ENCODE measurements around the gene KCNQ1OT1.

- TF ChIP-seq ZFP30 (CRISPR knock-in tag; IDR thresholded peaks at IDR 0.05) (no peak), ZFP3 (CRISPR knock-in tag; IDR thresholded peaks at IDR 0.05) (no peak), TOX (CRISPR knock-in tag; IDR thresholded peaks at IDR 0.05; ENCODE audit: borderline replicate concordance) (no peak), ARNTL (CRISPR knock-in tag; IDR thresholded peaks at IDR 0.05; ENCODE audit: borderline replicate concordance, low read depth) (no peak), PATZ1 (CRISPR knock-in tag; IDR thresholded peaks at IDR 0.05; ENCODE audit: borderline replicate concordance) (no peak)
Observed at GRCh38 chr11:2589538-2589934, 110.3 kb downstream of the KCNQ1OT1 start.
